ENCODE data around the gene ARHGAP12. TPM values are rescaled to one million over a fixed set of nuclear protein-coding genes. Genes with fewer than 3 reads are reported as not detected.
"Not testable (repeated sequence)": the region's sequence is repeated elsewhere in the genome, so short reads cannot be mapped to it uniquely, and the experiment has no call there.

The ARHGAP12 gene
- total and polyA plus RNA-seq, 2 experiments from 2014 or later, result 20.1 to 43.3 TPM

- Histone ChIP-seq H3K4me3 (no peak overlapping the region), H3F3A (ENCODE audit: insufficient read depth) (peaks cover 23% of the 10 kb centered on the region), H4K20me1 (ENCODE audit: insufficient read depth) (no peaks in the 10 kb centered on the region), H3K27me3 (replicated peaks; ENCODE audit: insufficient read depth) (no peaks in the 10 kb centered on the region), H3K9ac (no peak overlapping the region), H3K4me2 (ENCODE audit: unreplicated experiment) (no peak overlapping the region), H3K27ac (no peak overlapping the region), H2AFZ (no peak overlapping the region), H3K9me3 (ENCODE audit: low read depth) (no peaks in the 10 kb centered on the region), H3K9me2 (ENCODE audit: insufficient read depth) (no peaks in the 10 kb centered on the region), H3K36me3 (ENCODE audit: low read depth) (no peaks in the 10 kb centered on the region), H3K4me1 (ENCODE audit: insufficient read depth) (peaks cover 31% of the 10 kb centered on the region), H3K79me2 (ENCODE audit: insufficient read depth) (no peaks in the 10 kb centered on the region)
- WGBS, 2 experiments (ENCODE audit: low coverage in 1 of 2, low lambda C conversion rate in 2 of 2, missing lambda C conversion rate in 2 of 2), result 91 to 94% methylated on average over 15 of the region's 15 CpGs
- no peak for TF ChIP-seq EZH2phosphoT487 (IDR thresholded peaks at IDR 0.05; ENCODE audit: insufficient read depth, low read depth)
- TF ChIP-seq EZH2 (IDR thresholded peaks at IDR 0.05; ENCODE audit: insufficient read depth, poor library complexity, severe bottlenecking), result no peak
- in situ Hi-C loops (cut with MboI), result no loop called here
- DNase-seq, result no peak
These were observed 154.8 kb downstream of the ARHGAP12 start for GRCh38 chr10:31773749-31774298.

GRCh38 chr10:31771331-31771831, 157.2 kb downstream of the ARHGAP12 start:
- Histone ChIP-seq H3K36me3 (ENCODE audit: low read depth) (no peaks in the 10 kb centered on the region), H3K27me3 (replicated peaks; ENCODE audit: insufficient read depth) (no peaks in the 10 kb centered on the region), H3K9ac (no peak overlapping the region), H3K4me2 (ENCODE audit: unreplicated experiment) (peak overlapping the region; percentile 23), H3K9me3 (ENCODE audit: low read depth) (no peaks in the 10 kb centered on the region), H3K4me1 (ENCODE audit: insufficient read depth) (peaks cover 39% of the 10 kb centered on the region), H2AFZ (peak overlapping the region; percentile 58), H3F3A (ENCODE audit: insufficient read depth) (peaks cover 36% of the 10 kb centered on the region), H3K9me2 (ENCODE audit: insufficient read depth) (no peaks in the 10 kb centered on the region), H3K4me3 (no peak overlapping the region), H4K20me1 (ENCODE audit: insufficient read depth) (no peaks in the 10 kb centered on the region), H3K79me2 (ENCODE audit: insufficient read depth) (no peaks in the 10 kb centered on the region), H3K27ac (peak overlapping the region; percentile 63)
- in situ Hi-C loops (cut with MboI), result no loop called here
- WGBS, 2 experiments (ENCODE audit: low coverage in 1 of 2, low lambda C conversion rate in 2 of 2, missing lambda C conversion rate in 2 of 2), result 15 to 18% methylated on average over 9 of the region's 9 CpGs
- peak; percentile 90 for DNase-seq
- no peak for TF ChIP-seq EZH2 (IDR thresholded peaks at IDR 0.05; ENCODE audit: insufficient read depth, poor library complexity, severe bottlenecking)
- TF ChIP-seq EZH2phosphoT487 (IDR thresholded peaks at IDR 0.05; ENCODE audit: insufficient read depth, low read depth), result no peak

GRCh38 chr10:31770307-31770902, 158.2 kb downstream of the ARHGAP12 start:
- peak overlapping the region; percentile 85 for H3K27ac ChIP-seq
- peak; percentile 34 for DNase-seq

GRCh38 chr10:31769564-31769963, 159.1 kb downstream of the ARHGAP12 start:
- Histone ChIP-seq H3K9me3 (ENCODE audit: low read depth) (no peaks in the 10 kb centered on the region), H3K9ac (no peak overlapping the region), H3K36me3 (ENCODE audit: low read depth) (no peaks in the 10 kb centered on the region), H3K4me1 (ENCODE audit: insufficient read depth) (peaks cover 45% of the 10 kb centered on the region), H3K4me2 (ENCODE audit: unreplicated experiment) (peak overlapping the region; percentile 52), H3K9me2 (ENCODE audit: insufficient read depth) (no peaks in the 10 kb centered on the region), H4K20me1 (ENCODE audit: insufficient read depth) (no peaks in the 10 kb centered on the region), H3K27me3 (replicated peaks; ENCODE audit: insufficient read depth) (no peaks in the 10 kb centered on the region), H3F3A (ENCODE audit: insufficient read depth) (peaks cover 36% of the 10 kb centered on the region), H3K27ac (peak overlapping the region; percentile 85), H3K4me3 (no peak overlapping the region), H3K79me2 (ENCODE audit: insufficient read depth) (no peaks in the 10 kb centered on the region), H2AFZ (no peak overlapping the region)
- no peak for TF ChIP-seq EZH2 (IDR thresholded peaks at IDR 0.05; ENCODE audit: insufficient read depth, poor library complexity, severe bottlenecking)
- TF ChIP-seq EZH2phosphoT487 (IDR thresholded peaks at IDR 0.05; ENCODE audit: insufficient read depth, low read depth), result no peak
- DNase-seq, result peak; percentile 86
- in situ Hi-C loops (cut with MboI), result no loop called here
- WGBS, 2 experiments (ENCODE audit: low coverage in 1 of 2, low lambda C conversion rate in 2 of 2, missing lambda C conversion rate in 2 of 2), result 4 to 8% methylated on average over 4 of the region's 4 CpGs

More at GRCh38 chr10:31770307-31770902, 158.2 kb downstream of the ARHGAP12 start:
- no peaks in the 10 kb centered on the region for H3K9me3 ChIP-seq (ENCODE audit: low read depth)
- H3K4me1 ChIP-seq (ENCODE audit: insufficient read depth), result peaks cover 41% of the 10 kb centered on the region
- no peaks in the 10 kb centered on the region for H3K27me3 ChIP-seq (replicated peaks; ENCODE audit: insufficient read depth)
- no peaks in the 10 kb centered on the region for H3K79me2 ChIP-seq (ENCODE audit: insufficient read depth)
- peak overlapping the region; percentile 23 for H3K4me2 ChIP-seq (ENCODE audit: unreplicated experiment)
- peaks cover 36% of the 10 kb centered on the region for H3F3A ChIP-seq (ENCODE audit: insufficient read depth)
- no peak overlapping the region for H3K4me3 ChIP-seq
- H3K9ac ChIP-seq, result no peak overlapping the region
- H4K20me1 ChIP-seq (ENCODE audit: insufficient read depth), result no peaks in the 10 kb centered on the region
- 85% methylated on average over 8 of the region's 8 CpGs for WGBS, 2 experiments (ENCODE audit: low coverage in 1 of 2, low lambda C conversion rate in 2 of 2, missing lambda C conversion rate in 2 of 2)
- TF ChIP-seq EZH2phosphoT487 (IDR thresholded peaks at IDR 0.05; ENCODE audit: insufficient read depth, low read depth) (no peak), EZH2 (IDR thresholded peaks at IDR 0.05; ENCODE audit: insufficient read depth, poor library complexity, severe bottlenecking) (no peak)
- H2AFZ ChIP-seq, result no peak overlapping the region; the same call in 1 of the 2 replicates
- in situ Hi-C loops (cut with MboI), result no loop called here
- H3K36me3 ChIP-seq (ENCODE audit: low read depth), result no peaks in the 10 kb centered on the region
- H3K9me2 ChIP-seq (ENCODE audit: insufficient read depth), result no peaks in the 10 kb centered on the region

- H3K36me3 ChIP-seq (ENCODE audit: low read depth); H3K9me2 ChIP-seq (ENCODE audit: insufficient read depth); H4K20me1 ChIP-seq (ENCODE audit: insufficient read depth); H2AFZ ChIP-seq; H3K79me2 ChIP-seq (ENCODE audit: insufficient read depth); H3K27me3 ChIP-seq (replicated peaks; ENCODE audit: insufficient read depth); H3K4me3 ChIP-seq; in situ Hi-C loops (cut with MboI); H3K9me3 ChIP-seq (ENCODE audit: low read depth): not testable (repeated sequence)
- WGBS, 2 experiments (ENCODE audit: low coverage in 1 of 2, low lambda C conversion rate in 2 of 2, missing lambda C conversion rate in 2 of 2), result 42% methylated on average over 7 of the region's 7 CpGs
- H3K27ac ChIP-seq, result peak overlapping the region; percentile 85
- peak; percentile 65 for DNase-seq
- H3K4me1 ChIP-seq (ENCODE audit: insufficient read depth), result peaks cover 45% of the 10 kb centered on the region
- H3K9ac ChIP-seq, result peak overlapping the region; percentile 20; the same call in 1 of the 2 replicates
- peaks cover 36% of the 10 kb centered on the region for H3F3A ChIP-seq (ENCODE audit: insufficient read depth)
- H3K4me2 ChIP-seq (ENCODE audit: unreplicated experiment), result peak overlapping the region; percentile 2
These were observed 159.7 kb downstream of the ARHGAP12 start for GRCh38 chr10:31768935-31769334.
